Neural cell (in vitro differentiated cells): ENCODE results near the gene MBD5. TPM values are rescaled to one million over a fixed set of nuclear protein-coding genes. Genes with fewer than 3 reads are reported as not detected.

Experiments used
- H2AFZ ChIP-seq: fragments of 200-600, 300-800 bp; sonication (generic), shearing (Covaris generic); 2 replicates; pipeline ENCODE4 v1.6.0; 2014; ENCODE audit warnings: low read depth, mild to moderate bottlenecking, antibody characterized with exemption, low read length, moderate library complexity
- H3F3A ChIP-seq: fragments of 200-600 bp; shearing (Covaris generic); 2 replicates; pipeline ENCODE4 v1.6.1; 2016; ENCODE audit warnings: mild to moderate bottlenecking, moderate library complexity, mixed read lengths, antibody characterized with exemption, low read length; ENCODE audit not compliant: insufficient read depth, poor library complexity, severe bottlenecking
- H3K27ac ChIP-seq: fragments of 200-600, 300-800 bp; sonication (generic), shearing (Covaris generic); 2 replicates; pipeline ENCODE4 v1.5.1; 2014; ENCODE audit warnings: mild to moderate bottlenecking, low read length, moderate library complexity
- H3K27me3 ChIP-seq: fragments of 300-800, 200-600 bp; sonication (generic), shearing (Covaris generic); 2 replicates; pipeline ENCODE4 v1.6.0; 2014; ENCODE audit warnings: mild to moderate bottlenecking, low read depth, low read length, moderate library complexity; ENCODE audit not compliant: insufficient read depth
- H3K36me3 ChIP-seq: fragments of 300-800, 200-600 bp; sonication (generic), shearing (Covaris generic); 2 replicates; pipeline ENCODE4 v1.5.1; 2014; ENCODE audit warnings: mild to moderate bottlenecking, antibody characterized with exemption, low read length, moderate library complexity; ENCODE audit not compliant: insufficient read depth
- H3K4me2 ChIP-seq: fragments of 300-800, 200-600 bp; sonication (generic), shearing (Covaris generic); 2 replicates; pipeline ENCODE4 v1.6.0; 2014; ENCODE audit warnings: mild to moderate bottlenecking, low read length
- H3K4me3 ChIP-seq: fragments of 300-800, 200-600 bp; sonication (generic), shearing (Covaris generic); 2 replicates; pipeline ENCODE4 v1.5.1; 2014; ENCODE audit warnings: mild to moderate bottlenecking, low read length, moderate library complexity
- H3K79me2 ChIP-seq: fragments of 200-600 bp; shearing (Covaris generic); replicated peaks from 2 replicates; pipeline ENCODE4 v1.6.0; 2014; ENCODE audit warnings: mild to moderate bottlenecking, low read length, moderate library complexity; ENCODE audit not compliant: insufficient read depth
- H3K9ac ChIP-seq: fragments of 300-800, 200-600 bp; sonication (generic), shearing (Covaris generic); 2 replicates; pipeline ENCODE4 v1.6.1; 2016; ENCODE audit warnings: mild to moderate bottlenecking, low read length, mixed read lengths
- H3K9me2 ChIP-seq: fragments of 200-600 bp; shearing (Covaris generic); 2 replicates; pipeline ENCODE4 v1.6.1; 2016; ENCODE audit warnings: mild to moderate bottlenecking, low read length, mixed read lengths; ENCODE audit not compliant: insufficient read depth
- H3K9me3 ChIP-seq: fragments of 200-600, 300-800 bp; sonication (generic), shearing (Covaris generic); 2 replicates; pipeline ENCODE4 v1.6.1; 2016; ENCODE audit warnings: mild to moderate bottlenecking, mixed run types, low read length, moderate library complexity, mixed read lengths
- H4K20me1 ChIP-seq: fragments of 200-600 bp; shearing (Covaris generic); 2 replicates; pipeline ENCODE4 v1.6.1; 2016; ENCODE audit warnings: mild to moderate bottlenecking, mixed run types; ENCODE audit not compliant: insufficient read depth
- EP300 ChIP-seq: fragments of 450-650 bp; conservative IDR thresholded peaks from 2 replicates; pipeline ENCODE4 v1.6.1; 2014; ENCODE audit warnings: antibody characterized with exemption, mild to moderate bottlenecking, moderate library complexity; ENCODE audit not compliant: poor library complexity, severe bottlenecking
- EZH2 ChIP-seq: fragments of 200-600, 300-800 bp; shearing (Covaris generic), sonication (generic); IDR thresholded peaks from 2 replicates; pipeline ENCODE4 v1.6.1; 2014; ENCODE audit warnings: antibody characterized with exemption, low read length, borderline replicate concordance, mild to moderate bottlenecking; ENCODE audit not compliant: insufficient read depth, poor library complexity, severe bottlenecking
- MXI1 ChIP-seq: fragments of 450-650 bp; conservative IDR thresholded peaks from 2 replicates; pipeline ENCODE4 v1.6.1; 2014; ENCODE audit warnings: antibody characterized with exemption, mild to moderate bottlenecking; ENCODE audit not compliant: poor library complexity, severe bottlenecking
- POLR2AphosphoS5 ChIP-seq: IDR thresholded peaks from 2 replicates; pipeline ENCODE4 v1.6.1; 2012
- RAD21 ChIP-seq: fragments of 450-650 bp; conservative IDR thresholded peaks from 2 replicates; pipeline ENCODE4 v1.6.1; 2014; ENCODE audit warnings: antibody characterized with exemption, mild to moderate bottlenecking, moderate library complexity
- SMC3 ChIP-seq: fragments of 450-650 bp; conservative IDR thresholded peaks from 2 replicates; pipeline ENCODE4 v1.6.1; 2014; ENCODE audit warnings: antibody characterized with exemption, mild to moderate bottlenecking, moderate library complexity; ENCODE audit not compliant: poor library complexity
- TAF1 ChIP-seq: IDR thresholded peaks from 2 replicates; pipeline ENCODE4 v1.6.1; 2012; ENCODE audit warnings: low read depth
- polyA plus RNA-seq: library from polyadenylated mRNA; depleted of rRNA; stranded (reverse); fragments of >200 nt; gene quantifications from 2 replicates; pipeline ENCODE4 v1.2.3, GENCODE V29; 2014
- TF ChIP-seq, protein P1 (sequence below): IDR thresholded peaks from 2 replicates; pipeline ENCODE4 v1.6.1; 2012; ENCODE audit warnings: borderline replicate concordance
- TF ChIP-seq, protein P2 (sequence below): fragments of 450-650 bp; IDR thresholded peaks from 2 replicates; pipeline ENCODE4 v1.5.1; 2014; ENCODE audit warnings: antibody characterized with exemption, mild to moderate bottlenecking, moderate library complexity; ENCODE audit not compliant: poor library complexity, severe bottlenecking

The MBD5 gene
- polyA plus RNA-seq, 1 donor from 2014 or later = 9.7 TPM

- Histone ChIP-seq H3K9ac (no peak overlapping the region), H3K9me3 (no peaks in the 10 kb centered on the region), H3K27ac (no peak overlapping the region), H3K4me3 (no peak overlapping the region), H3K27me3 (no peaks in the 10 kb centered on the region), H3F3A (no peaks in the 10 kb centered on the region), H3K36me3 (no peaks in the 10 kb centered on the region), H3K4me2 (no peak overlapping the region), H4K20me1 (no peaks in the 10 kb centered on the region), H3K79me2 (no peaks in the 10 kb centered on the region), H3K9me2 (no peaks in the 10 kb centered on the region), H2AFZ (no peak overlapping the region)
- no peak for TF ChIP-seq POLR2AphosphoS5
- no peak for TF ChIP-seq SMC3
- no peak for TF ChIP-seq EZH2
- TF ChIP-seq RAD21 = no peak
- no peak for TF ChIP-seq EP300
- no peak for TF ChIP-seq MXI1
- TF ChIP-seq, protein P1, sequence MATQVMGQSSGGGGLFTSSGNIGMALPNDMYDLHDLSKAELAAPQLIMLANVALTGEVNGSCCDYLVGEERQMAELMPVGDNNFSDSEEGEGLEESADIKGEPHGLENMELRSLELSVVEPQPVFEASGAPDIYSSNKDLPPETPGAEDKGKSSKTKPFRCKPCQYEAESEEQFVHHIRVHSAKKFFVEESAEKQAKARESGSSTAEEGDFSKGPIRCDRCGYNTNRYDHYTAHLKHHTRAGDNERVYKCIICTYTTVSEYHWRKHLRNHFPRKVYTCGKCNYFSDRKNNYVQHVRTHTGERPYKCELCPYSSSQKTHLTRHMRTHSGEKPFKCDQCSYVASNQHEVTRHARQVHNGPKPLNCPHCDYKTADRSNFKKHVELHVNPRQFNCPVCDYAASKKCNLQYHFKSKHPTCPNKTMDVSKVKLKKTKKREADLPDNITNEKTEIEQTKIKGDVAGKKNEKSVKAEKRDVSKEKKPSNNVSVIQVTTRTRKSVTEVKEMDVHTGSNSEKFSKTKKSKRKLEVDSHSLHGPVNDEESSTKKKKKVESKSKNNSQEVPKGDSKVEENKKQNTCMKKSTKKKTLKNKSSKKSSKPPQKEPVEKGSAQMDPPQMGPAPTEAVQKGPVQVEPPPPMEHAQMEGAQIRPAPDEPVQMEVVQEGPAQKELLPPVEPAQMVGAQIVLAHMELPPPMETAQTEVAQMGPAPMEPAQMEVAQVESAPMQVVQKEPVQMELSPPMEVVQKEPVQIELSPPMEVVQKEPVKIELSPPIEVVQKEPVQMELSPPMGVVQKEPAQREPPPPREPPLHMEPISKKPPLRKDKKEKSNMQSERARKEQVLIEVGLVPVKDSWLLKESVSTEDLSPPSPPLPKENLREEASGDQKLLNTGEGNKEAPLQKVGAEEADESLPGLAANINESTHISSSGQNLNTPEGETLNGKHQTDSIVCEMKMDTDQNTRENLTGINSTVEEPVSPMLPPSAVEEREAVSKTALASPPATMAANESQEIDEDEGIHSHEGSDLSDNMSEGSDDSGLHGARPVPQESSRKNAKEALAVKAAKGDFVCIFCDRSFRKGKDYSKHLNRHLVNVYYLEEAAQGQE = no peak
- TF ChIP-seq, protein P2, sequence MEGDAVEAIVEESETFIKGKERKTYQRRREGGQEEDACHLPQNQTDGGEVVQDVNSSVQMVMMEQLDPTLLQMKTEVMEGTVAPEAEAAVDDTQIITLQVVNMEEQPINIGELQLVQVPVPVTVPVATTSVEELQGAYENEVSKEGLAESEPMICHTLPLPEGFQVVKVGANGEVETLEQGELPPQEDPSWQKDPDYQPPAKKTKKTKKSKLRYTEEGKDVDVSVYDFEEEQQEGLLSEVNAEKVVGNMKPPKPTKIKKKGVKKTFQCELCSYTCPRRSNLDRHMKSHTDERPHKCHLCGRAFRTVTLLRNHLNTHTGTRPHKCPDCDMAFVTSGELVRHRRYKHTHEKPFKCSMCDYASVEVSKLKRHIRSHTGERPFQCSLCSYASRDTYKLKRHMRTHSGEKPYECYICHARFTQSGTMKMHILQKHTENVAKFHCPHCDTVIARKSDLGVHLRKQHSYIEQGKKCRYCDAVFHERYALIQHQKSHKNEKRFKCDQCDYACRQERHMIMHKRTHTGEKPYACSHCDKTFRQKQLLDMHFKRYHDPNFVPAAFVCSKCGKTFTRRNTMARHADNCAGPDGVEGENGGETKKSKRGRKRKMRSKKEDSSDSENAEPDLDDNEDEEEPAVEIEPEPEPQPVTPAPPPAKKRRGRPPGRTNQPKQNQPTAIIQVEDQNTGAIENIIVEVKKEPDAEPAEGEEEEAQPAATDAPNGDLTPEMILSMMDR = no peak
- no peak for TF ChIP-seq TAF1
Measured at GRCh38 chr2:148554459-148555247, 533.8 kb downstream of the MBD5 start.

- no peak for TF ChIP-seq SMC3
- Histone ChIP-seq H3K9me2 (no peaks in the 10 kb centered on the region), H2AFZ (no peak overlapping the region), H3K9me3 (no peaks in the 10 kb centered on the region), H3F3A (no peaks in the 10 kb centered on the region), H3K79me2 (no peaks in the 10 kb centered on the region), H3K4me2 (no peak overlapping the region), H3K9ac (no peak overlapping the region), H3K4me3 (no peak overlapping the region), H3K27ac (no peak overlapping the region), H3K27me3 (no peaks in the 10 kb centered on the region), H3K36me3 (no peaks in the 10 kb centered on the region), H4K20me1 (no peaks in the 10 kb centered on the region)
Measured at GRCh38 chr2:148555622-148556294, 534.9 kb downstream of the MBD5 start.
